HG02642 (cell line): ENCODE data around the gene FHIP2A.
"Not testable (repeated sequence)": the region's sequence is repeated elsewhere in the genome, so short reads cannot be mapped to it uniquely, and the experiment has no call there.

ENCODE experiments used
- ATAC-seq: cut with Tn5 transposase; IDR thresholded peaks from one replicate; pipeline ENCODE4 v1.9.1; 2021; ENCODE audit warnings: mild to moderate bottlenecking; ENCODE audit not compliant: unreplicated experiment, poor library complexity

The FHIP2A gene

GRCh38 chr10:114821293-114821914, at the start of gene FHIP2A:
FHIP2A (plus strand) TSS chr10:114821780; CDS start chr10:114822079, 299 bp downstream.
- ATAC-seq, result peak; percentile 86

GRCh38 chr10:114772496-114773196, 48.9 kb upstream of the FHIP2A start:
- no peak for ATAC-seq

- ATAC-seq, result no peak
Observed at GRCh38 chr10:114773197-114773532, 48.4 kb upstream of the FHIP2A start.

- not testable (repeated sequence) for ATAC-seq
Observed at GRCh38 chr10:114775082-114775481, 46.5 kb upstream of the FHIP2A start.

GRCh38 chr10:114777415-114777814, 44.2 kb upstream of the FHIP2A start:
- ATAC-seq, result no peak

- ATAC-seq, result no peak
Observed at GRCh38 chr10:114779803-114780576, 41.6 kb upstream of the FHIP2A start.

GRCh38 chr10:114780577-114781184, 40.9 kb upstream of the FHIP2A start:
- no peak for ATAC-seq

GRCh38 chr10:114782666-114783065, 38.9 kb upstream of the FHIP2A start:
- no peak for ATAC-seq

GRCh38 chr10:114783686-114784085, 37.9 kb upstream of the FHIP2A start:
- ATAC-seq, result no peak

GRCh38 chr10:114786492-114786891, 35.1 kb upstream of the FHIP2A start:
- not testable (repeated sequence) for ATAC-seq

GRCh38 chr10:114787131-114787530, 34.4 kb upstream of the FHIP2A start:
- ATAC-seq, result not testable (repeated sequence)

GRCh38 chr10:114791768-114792167, 29.8 kb upstream of the FHIP2A start:
- ATAC-seq, result no peak

- no peak for ATAC-seq
Observed at GRCh38 chr10:114795039-114795438, 26.5 kb upstream of the FHIP2A start.

GRCh38 chr10:114800361-114800760, 21.2 kb upstream of the FHIP2A start:
- no peak for ATAC-seq

- peak; percentile 93 for ATAC-seq
Observed at GRCh38 chr10:114801411-114801813, 20.2 kb upstream of the FHIP2A start.

- no peak for ATAC-seq
Observed at GRCh38 chr10:114802177-114802576, 19.4 kb upstream of the FHIP2A start.

GRCh38 chr10:114806562-114807391, 14.8 kb upstream of the FHIP2A start:
- ATAC-seq, result no peak

GRCh38 chr10:114808982-114809381, 12.6 kb upstream of the FHIP2A start:
- ATAC-seq, result no peak

- ATAC-seq, result peak; percentile 100
Observed at GRCh38 chr10:114810926-114811325, 10.7 kb upstream of the FHIP2A start.

GRCh38 chr10:114811862-114812261, 9.7 kb upstream of the FHIP2A start:
- no peak for ATAC-seq
